ENCODE data around the gene PSEN1.

Gene PSEN1

GRCh38 chr14:73136387-73137225, at the start of gene PSEN1:
Gene PSEN1 (plus strand): TSS chr14:73136507. CDS start chr14:73148020, 11,513 bp downstream.
- DNase-seq (ENCODE audit: low read depth), result peak; percentile 98

DNA sequence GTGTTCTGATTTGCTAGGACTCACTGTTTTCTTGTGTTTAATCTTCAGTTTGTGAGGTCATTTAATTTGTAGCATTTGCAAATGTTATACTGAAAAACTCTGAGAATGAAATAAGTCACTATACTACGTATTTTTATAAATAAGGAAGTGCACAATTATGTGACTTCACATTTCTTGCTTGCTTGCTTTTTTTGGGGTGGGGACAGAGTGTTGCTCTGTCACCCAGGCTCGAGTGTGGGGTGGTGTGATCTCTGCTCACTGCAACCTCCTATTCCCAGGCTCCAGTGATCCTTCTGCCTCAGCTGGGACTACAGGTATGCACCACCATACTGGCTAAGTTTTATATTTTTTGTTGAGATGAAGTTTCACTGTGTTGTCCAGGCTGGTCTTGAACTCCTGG, 45.3 kb upstream of the PSEN1 start:
- DNase-seq (ENCODE audit: low read depth), result no peak

DNA sequence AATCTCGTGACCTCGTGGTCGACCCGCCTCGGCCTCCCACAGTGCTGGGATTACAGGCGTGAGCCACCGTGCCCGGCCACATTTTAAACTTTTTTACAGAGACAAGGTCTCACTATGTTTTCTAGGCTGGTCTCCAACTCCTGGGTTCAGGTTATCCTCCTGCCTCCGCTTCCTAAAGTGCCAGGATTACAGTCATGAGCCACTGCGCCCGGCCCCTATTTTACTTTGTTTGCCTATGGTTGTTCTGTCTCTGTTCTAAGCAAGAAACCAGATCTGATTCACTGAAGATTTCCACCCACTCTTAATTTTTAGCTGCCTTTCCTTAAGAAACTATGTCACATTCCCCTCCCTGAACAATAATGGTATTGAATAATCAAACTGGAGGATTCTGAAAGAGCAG, 38.9 kb upstream of the PSEN1 start:
- no peak for DNase-seq (ENCODE audit: low read depth)

DNA sequence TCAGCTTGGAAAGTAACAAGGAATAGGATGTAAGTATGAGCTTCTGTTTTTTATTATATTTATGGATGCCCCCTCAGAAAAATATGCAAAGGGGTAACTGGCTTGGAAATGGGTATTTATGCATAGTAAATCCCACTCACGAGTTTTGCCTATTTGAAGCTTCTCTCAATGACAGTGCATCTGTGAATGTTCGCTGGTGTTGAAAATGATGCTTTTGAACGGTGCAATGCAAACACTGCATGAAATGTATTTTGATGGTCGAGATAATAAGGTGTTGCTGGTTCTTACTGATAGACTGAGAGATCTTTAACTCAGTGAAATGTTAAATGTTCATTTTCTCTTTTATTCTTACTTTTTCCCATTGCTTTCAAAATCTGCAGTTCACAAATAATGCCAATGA, 36.0 kb upstream of the PSEN1 start:
- DNase-seq (ENCODE audit: low read depth), result no peak

GRCh38 chr14:73102806-73103497, 33.4 kb upstream of the PSEN1 start:
- no peak for DNase-seq (ENCODE audit: low read depth)

DNA sequence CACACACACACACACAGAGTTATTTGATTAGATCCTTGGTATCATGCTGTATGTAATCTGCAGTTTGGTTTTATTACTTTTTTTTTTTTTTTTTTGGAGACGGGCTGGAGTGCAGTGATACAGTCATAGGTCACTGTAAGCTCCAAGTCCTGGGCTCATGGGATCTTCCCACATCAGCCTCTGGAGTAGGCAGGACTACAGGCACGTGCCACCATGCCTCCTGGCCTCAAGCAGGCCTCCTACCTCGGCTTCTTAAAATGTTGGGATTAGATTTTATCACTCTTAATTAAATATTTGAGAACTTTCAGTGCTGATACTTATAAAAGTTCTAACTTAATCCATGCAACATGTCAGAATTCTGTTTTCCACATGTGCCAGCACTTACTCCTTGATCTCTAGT, 31.3 kb upstream of the PSEN1 start:
- DNase-seq (ENCODE audit: low read depth), result no peak

DNA sequence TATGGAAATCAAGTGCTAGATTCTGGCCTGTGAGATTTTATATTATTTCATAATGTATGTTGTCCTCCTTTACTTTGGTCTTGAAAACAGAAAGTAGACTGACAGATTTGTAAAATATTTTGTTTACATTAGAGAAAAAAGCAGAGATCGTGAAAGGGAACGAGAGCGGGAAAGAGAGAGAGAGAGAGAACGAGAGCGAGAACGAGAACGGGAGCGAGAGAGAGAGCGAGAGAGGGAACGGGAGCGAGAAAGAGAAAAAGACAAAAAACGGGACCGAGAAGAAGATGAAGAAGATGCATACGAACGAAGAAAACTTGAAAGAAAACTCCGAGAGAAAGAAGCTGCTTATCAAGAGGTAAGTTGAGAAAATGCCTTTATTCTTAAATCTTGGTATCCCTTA, 30.6 kb upstream of the PSEN1 start:
- DNase-seq (ENCODE audit: low read depth), result no peak

DNA sequence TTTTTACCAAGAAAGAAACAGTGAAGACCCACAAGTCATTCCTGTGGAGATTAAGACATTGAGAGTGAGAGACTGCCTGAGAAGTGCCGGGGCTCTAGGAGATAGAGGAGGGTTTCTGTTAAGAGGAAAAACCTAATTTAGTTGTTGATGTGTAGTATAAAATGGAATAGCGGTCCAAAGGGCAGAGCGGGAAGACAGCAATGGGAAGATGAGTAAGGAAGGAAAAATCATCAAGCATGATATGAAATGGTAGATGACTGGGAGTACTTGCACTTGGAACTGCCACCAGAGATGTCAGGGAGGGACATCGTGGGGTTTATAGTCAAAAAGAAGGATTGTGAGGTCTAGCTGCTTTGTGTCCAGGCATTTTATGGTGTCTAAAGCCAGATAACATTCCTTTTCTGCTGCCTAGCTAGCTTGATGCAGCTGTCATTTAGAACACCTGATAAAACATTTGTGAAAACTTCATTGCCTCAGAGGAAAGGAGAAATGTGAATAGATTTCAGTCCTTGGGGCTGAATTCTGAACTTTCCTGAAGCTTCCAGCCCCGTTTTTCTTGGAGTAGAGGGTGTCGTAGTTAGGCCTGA, 20.1 kb upstream of the PSEN1 start:
- no peak for DNase-seq (ENCODE audit: low read depth)

DNA sequence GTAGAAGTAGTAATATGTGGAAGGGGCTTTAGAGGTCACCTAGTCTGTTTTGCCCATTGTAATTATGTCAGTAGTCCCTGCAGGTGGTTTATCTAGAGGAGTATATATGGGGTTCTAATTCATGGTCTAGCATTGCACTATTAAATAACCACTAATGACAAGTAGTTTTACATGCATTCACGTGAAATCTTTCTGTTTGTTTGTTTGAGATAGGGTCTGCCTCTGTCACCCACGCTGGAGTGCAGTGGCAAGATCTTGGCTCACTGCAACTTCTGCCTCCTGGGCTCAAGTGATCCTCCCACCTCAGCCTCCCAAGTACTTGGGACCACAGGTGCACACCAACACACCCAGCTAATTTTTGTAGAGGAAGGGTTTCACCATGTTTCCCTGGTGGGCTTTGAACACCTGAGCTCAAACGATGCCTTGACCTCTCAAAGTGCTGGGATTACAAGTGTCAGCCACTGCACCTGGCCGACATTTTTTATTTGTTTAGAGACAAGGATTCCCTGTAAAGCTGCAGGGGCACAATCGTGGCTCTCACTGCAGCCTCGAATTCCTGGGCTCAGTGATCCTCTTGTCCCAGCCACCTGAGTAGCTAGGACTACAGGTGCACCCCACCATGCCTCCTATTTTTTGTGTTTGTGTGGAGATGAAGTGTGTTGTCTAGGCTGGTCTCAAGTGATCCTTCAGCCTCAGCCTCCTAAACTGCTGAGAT, 12.0 kb upstream of the PSEN1 start:
- DNase-seq (ENCODE audit: low read depth), result no peak

DNA sequence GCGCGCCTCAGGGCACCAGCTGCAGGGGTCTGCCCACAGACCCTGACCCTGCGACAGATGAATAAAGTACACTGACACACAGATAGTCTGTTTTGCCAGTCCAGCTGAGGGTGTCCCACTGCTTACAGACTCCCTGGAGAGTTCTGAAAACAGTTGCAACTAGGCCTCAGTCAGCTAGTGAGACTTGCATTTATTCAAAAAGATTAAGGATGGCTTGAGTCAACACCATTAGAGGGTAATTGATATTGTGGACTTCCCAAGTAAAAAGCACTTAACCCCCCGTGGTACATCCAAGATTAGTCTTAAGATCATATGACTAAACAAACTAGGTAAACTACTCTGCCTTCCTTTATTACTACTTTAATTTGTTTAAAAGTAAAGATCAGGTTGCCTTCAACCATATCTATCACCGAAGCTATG, 11.1 kb upstream of the PSEN1 start:
- no peak for DNase-seq (ENCODE audit: low read depth)

- DNase-seq (ENCODE audit: low read depth), result no peak
These were observed 10.6 kb upstream of the PSEN1 start for GRCh38 chr14:73125746-73126145.

GRCh38 chr14:73133795-73134194, 2.5 kb upstream of the PSEN1 start:
- DNase-seq (ENCODE audit: low read depth), result no peak

DNA sequence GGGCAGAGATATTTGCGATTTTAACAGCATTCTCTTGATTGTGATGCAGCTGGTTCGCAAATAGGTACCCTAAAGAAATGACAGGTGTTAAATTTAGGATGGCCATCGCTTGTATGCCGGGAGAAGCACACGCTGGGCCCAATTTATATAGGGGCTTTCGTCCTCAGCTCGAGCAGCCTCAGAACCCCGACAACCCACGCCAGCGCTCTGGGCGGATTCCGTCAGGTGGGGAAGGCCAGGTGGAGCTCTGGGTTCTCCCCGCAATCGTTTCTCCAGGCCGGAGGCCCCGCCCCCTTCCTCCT, 271 bp upstream of the PSEN1 start:
- DNase-seq (ENCODE audit: low read depth), result no peak

DNA sequence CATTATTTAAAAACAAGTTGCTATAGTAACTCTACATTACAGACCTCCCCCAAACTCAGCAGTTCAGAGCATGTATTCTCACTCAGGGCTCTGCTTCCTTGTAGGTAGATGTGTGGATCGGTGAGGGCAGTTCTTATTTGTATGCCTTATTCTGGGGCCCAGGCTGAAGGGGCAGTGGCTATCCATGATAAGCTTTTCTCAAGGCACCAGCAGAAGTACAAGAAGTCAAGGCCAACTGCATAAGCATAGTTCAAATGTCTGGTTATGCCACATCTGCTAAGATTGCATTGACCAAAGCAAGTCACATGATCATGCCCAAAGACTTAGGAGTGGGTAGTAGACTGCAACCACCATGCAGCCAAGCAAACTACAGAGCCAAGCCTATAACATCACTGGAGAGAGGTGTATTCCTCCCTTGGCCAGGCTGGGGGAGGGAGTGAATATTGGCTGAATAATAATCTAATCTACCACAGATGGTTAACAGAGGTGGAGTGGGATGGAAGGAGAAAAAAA, 4.6 kb downstream of the PSEN1 start:
- DNase-seq (ENCODE audit: low read depth), result no peak

GRCh38 chr14:73142216-73142615, 5.9 kb downstream of the PSEN1 start:
- DNase-seq (ENCODE audit: low read depth), result no peak

DNA sequence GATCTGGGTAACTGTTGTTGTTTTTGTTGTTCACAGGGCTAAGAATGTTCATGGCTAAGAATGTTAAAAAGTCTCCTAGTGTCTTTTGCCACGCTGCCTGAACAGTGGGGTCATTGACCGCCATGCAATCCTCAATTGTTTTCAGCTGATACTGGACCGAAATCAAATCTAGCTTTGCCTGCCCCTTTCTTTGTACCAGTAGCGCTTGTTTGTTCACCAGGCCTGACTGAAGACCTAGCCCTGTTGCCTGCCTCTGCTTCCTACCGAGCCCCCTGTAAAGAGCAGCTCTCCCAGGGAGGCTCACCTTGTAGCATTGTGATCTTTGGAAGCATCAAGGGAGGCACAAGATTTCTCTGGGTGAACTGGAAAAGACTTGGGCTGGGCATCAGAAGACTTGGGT, 6.7 kb downstream of the PSEN1 start:
- DNase-seq (ENCODE audit: low read depth), result no peak

- no peak for DNase-seq (ENCODE audit: low read depth)
These were observed 7.3 kb downstream of the PSEN1 start for GRCh38 chr14:73143617-73144016.

- DNase-seq (ENCODE audit: low read depth), result no peak
These were observed 9.1 kb downstream of the PSEN1 start for GRCh38 chr14:73145371-73145770.

GRCh38 chr14:73146111-73146510, 9.8 kb downstream of the PSEN1 start:
- DNase-seq (ENCODE audit: low read depth), result no peak

- DNase-seq (ENCODE audit: low read depth), result no peak
These were observed 13.4 kb downstream of the PSEN1 start for GRCh38 chr14:73149753-73150152.

GRCh38 chr14:73153272-73153671, 17.0 kb downstream of the PSEN1 start:
- DNase-seq (ENCODE audit: low read depth), result no peak

DNA sequence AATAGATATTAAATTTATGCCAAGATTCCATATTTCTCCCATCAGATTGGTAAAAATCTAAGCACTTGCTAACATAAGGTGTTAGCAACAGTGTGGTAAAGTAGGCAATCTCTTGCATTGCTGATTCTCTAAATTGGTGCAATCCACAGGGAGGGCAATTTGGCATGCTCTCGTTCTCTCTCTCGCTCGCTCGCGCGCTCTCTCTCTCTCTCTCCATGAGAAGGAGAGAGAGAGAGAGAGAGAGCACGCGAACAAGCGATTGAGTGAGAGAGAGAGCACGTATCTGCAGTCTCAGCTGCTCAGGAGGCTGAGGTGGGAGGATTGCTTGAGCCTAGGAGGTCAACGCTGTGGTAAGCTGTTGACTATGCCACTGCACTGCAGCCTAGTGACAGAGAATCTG, 25.9 kb downstream of the PSEN1 start:
- DNase-seq (ENCODE audit: low read depth), result no peak

GRCh38 chr14:73166399-73166798, 30.1 kb downstream of the PSEN1 start:
- no peak for DNase-seq (ENCODE audit: low read depth)
